Ascending aorta (tissue), 2 donors: ENCODE data around the gene TUBA3C. TPM values are rescaled to one million over a fixed set of nuclear protein-coding genes. Genes with fewer than 3 reads are reported as not detected.
"Not testable (repeated sequence)": the region's sequence is repeated elsewhere in the genome, so short reads cannot be mapped to it uniquely, and the experiment has no call there.

Experiments
- DNase-seq, 2 donors: peaks; one replicate each; pipeline ENCODE4 v3.0.0-alpha.2; 2019; ENCODE audit warnings: low spot score in 2 of 2
- H3K27ac ChIP-seq, 2 donors: fragments of 200-600 bp; sonication (generic); one replicate each; pipeline ENCODE4 v1.5.1; 2016 to 2017; ENCODE audit warnings: mild to moderate bottlenecking in 1 of 2
- H3K27me3 ChIP-seq: fragments of 200-600 bp; sonication (generic); one replicate; pipeline ENCODE4 v1.5.1; 2017
- H3K36me3 ChIP-seq, 2 donors: fragments of 200-600 bp; sonication (generic); one replicate each; pipeline ENCODE4 v1.5.1; 2016
- H3K4me1 ChIP-seq, 2 donors: fragments of 200-600 bp; sonication (generic); one replicate each; pipeline ENCODE4 v1.5.1; 2016 to 2017; ENCODE audit warnings: mild to moderate bottlenecking in 1 of 2
- H3K4me3 ChIP-seq, 2 donors: fragments of 200-600 bp; sonication (generic); one replicate each; pipeline ENCODE4 v1.5.1; 2016 to 2017; ENCODE audit warnings: mild to moderate bottlenecking in 1 of 2
- H3K9me3 ChIP-seq, 2 donors: fragments of 200-600 bp; sonication (generic); one replicate each; pipeline ENCODE4 v1.5.1; 2016
- intact Hi-C: fragments of 100-400 bp; cut with DNase I; formaldehyde crosslinking; loops from one replicate; pipeline ENCODE4 v1.15.1; 2023
- total RNA-seq: library from RNA; depleted of rRNA; stranded (reverse); fragments of >200 nt; gene quantifications from one replicate; pipeline ENCODE4 v1.1.0, GENCODE V29; 2016
- TF ChIP-seq, protein P1 (sequence below), 3 experiments: fragments of 200-600 bp in 2 of 3; fragments of 450-650 bp in 1 of 3; sonication (generic) in 2 of 3; IDR thresholded peaks; one replicate each; pipeline ENCODE4 v1.5.1; 2016 to 2019; ENCODE audit warnings: antibody characterized with exemption in 3 of 3, mild to moderate bottlenecking in 1 of 3, moderate library complexity in 1 of 3

Gene TUBA3C
- not detected for total RNA-seq

DNA sequence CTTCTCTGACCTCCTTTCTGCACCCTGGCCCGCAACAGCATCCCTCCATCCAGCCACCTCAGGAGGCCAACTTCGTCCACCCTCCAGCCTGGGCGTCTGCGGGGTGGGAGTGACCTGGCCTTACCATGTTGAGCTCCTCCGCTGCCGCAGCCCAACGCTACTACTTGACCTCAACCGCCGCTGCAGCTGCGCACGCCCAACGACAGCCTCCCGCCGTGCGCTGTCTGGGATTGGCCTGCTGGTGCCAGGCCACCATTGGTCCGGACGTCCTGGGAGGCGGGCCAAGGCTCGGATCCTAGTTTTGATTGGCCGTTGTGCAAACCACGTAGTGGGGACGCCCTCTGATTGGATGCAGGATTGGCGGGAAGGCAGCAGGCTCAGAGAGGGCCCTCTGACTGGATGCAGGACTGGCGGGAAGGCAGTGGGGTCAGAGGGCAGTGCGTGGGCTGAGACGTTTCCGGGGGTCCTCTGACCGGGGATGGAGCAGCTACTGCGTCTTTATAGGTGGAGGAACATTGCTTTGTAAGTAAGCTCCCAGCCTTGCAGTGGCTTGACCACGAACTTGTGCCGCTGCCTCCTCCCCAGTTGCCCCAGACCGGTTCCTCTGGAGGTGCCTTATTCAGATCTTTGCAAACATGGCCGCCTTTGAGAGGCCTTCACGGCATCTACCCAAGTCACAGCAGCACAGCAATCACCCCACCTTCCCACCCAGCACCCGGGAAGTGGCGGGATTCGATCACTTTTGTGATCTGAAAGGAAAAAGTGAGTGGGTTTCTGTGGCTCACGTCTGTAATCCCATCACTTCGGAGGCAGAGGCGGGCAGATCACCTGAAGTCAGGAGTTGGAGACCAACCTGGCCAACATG lies at the start of gene TUBA3C:
TSS of gene TUBA3C (minus strand) at position 204 of the 865 bp plus-strand sequence. CDS start at position 127, 77 bp downstream.
- H3K9me3 ChIP-seq: no peaks in the 10 kb centered on the region

DNA sequence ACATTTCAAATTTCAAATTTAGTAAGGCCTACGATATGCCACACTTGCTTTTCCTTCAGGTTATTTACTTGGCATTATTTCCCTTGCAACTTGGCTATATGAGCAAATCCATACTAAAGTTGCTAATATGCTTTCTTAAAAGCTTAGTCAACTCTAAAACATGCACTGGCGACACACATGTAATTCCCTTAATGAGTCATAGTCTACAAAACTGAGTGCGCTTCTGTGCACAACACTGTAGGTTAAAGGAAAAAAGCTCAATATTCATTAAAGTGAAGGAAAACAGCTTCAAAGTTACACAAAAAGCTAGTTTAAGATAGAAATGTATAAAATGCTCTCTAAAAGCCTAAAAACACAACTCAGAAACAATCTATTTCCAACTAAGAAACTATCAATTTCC lies 25.8 kb upstream of the TUBA3C start:
- H3K27me3 ChIP-seq, H3K4me3 ChIP-seq, DNase-seq, H3K9me3 ChIP-seq, H3K4me1 ChIP-seq, H3K27ac ChIP-seq, H3K36me3 ChIP-seq: not testable (repeated sequence)
- intact Hi-C loops: loop anchor here (10.0 kb wide), 1 partner anchor 497 kb away; no protein-coding TSS in a partner anchor

More for the DNA sequence above, at the start of gene TUBA3C:
- H3K36me3 ChIP-seq: no peaks in the 10 kb centered on the region
- H3K4me1 ChIP-seq: no peaks in the 10 kb centered on the region
- TF ChIP-seq, protein P1, sequence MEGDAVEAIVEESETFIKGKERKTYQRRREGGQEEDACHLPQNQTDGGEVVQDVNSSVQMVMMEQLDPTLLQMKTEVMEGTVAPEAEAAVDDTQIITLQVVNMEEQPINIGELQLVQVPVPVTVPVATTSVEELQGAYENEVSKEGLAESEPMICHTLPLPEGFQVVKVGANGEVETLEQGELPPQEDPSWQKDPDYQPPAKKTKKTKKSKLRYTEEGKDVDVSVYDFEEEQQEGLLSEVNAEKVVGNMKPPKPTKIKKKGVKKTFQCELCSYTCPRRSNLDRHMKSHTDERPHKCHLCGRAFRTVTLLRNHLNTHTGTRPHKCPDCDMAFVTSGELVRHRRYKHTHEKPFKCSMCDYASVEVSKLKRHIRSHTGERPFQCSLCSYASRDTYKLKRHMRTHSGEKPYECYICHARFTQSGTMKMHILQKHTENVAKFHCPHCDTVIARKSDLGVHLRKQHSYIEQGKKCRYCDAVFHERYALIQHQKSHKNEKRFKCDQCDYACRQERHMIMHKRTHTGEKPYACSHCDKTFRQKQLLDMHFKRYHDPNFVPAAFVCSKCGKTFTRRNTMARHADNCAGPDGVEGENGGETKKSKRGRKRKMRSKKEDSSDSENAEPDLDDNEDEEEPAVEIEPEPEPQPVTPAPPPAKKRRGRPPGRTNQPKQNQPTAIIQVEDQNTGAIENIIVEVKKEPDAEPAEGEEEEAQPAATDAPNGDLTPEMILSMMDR (IDR thresholded peaks at IDR 0.05): no peak
- no peak within 1 kb of the TSS for H3K4me3 ChIP-seq
- H3K27me3 ChIP-seq: no peaks in the 10 kb centered on the region
- DNase-seq: no peak
- intact Hi-C loops: no loop called here
- no peak within 1 kb of the TSS for H3K27ac ChIP-seq

DNA sequence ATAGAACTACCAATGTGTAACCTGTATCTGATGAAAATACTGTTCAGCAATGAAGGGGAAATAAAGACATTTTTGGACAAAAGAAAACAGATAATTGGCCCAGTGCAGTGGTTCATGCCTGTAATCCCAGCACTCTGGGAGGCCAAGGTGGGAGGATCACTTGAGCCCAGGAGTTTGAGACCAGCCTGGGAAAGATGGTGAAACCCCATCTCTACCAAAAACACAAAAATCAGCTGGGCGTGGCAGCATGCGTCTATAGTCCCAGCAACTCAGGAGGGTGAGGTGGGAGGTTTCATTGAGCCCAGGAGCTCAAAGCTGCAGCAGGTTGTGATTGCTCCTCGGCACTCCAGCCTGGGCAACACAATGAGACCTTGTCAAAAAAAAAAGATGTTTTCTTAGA lies 11.0 kb upstream of the TUBA3C start:
- H3K4me1 ChIP-seq, H3K27me3 ChIP-seq, H3K4me3 ChIP-seq, DNase-seq, H3K27ac ChIP-seq, H3K36me3 ChIP-seq, H3K9me3 ChIP-seq, intact Hi-C loops: not testable (repeated sequence)

DNA sequence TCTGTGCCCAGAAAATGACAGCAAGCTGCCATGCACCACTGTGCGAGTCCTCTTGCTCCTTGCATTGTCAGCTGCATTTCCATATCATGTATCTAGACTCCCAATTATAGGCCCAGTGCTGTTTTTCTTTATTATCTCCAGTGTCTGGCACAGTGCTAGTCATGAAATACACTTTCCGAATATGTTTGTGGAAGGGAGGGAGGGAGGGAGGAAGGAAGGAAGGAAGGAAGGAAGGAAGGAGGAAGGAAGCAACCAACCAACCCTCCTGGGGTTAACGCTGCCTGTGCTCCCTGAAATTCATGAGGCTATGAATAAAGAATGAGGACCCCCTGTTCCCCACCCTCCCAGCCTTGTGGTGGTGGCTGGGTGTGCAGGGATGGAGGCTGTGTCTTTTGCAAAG lies 8.3 kb upstream of the TUBA3C start:
- H3K4me3 ChIP-seq, DNase-seq, H3K9me3 ChIP-seq, H3K27me3 ChIP-seq, H3K4me1 ChIP-seq, H3K36me3 ChIP-seq, intact Hi-C loops, H3K27ac ChIP-seq: not testable (repeated sequence)

DNA sequence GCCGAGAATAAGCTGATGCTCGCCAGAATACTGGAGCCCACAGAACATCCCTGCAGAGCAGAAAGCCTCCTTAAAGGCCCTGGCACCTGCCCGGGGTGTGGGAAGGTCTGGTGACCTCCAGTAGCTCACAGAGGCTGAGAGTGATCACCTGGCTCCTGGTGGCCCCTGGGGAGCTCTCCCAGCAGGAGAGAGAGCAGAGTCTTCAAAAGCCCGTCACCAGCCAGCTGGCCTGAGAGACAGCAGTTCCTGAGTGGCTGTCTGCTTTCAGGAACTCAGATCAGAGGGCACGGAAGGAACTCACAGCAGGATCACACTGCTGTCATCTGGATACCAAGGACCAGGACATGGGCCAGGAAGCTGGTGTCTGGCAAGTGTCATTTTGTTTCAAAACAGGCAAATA lies 7.7 kb upstream of the TUBA3C start:
- H3K4me1 ChIP-seq, H3K27ac ChIP-seq, intact Hi-C loops, H3K36me3 ChIP-seq, H3K9me3 ChIP-seq, H3K27me3 ChIP-seq, DNase-seq, H3K4me3 ChIP-seq: not testable (repeated sequence)

DNA sequence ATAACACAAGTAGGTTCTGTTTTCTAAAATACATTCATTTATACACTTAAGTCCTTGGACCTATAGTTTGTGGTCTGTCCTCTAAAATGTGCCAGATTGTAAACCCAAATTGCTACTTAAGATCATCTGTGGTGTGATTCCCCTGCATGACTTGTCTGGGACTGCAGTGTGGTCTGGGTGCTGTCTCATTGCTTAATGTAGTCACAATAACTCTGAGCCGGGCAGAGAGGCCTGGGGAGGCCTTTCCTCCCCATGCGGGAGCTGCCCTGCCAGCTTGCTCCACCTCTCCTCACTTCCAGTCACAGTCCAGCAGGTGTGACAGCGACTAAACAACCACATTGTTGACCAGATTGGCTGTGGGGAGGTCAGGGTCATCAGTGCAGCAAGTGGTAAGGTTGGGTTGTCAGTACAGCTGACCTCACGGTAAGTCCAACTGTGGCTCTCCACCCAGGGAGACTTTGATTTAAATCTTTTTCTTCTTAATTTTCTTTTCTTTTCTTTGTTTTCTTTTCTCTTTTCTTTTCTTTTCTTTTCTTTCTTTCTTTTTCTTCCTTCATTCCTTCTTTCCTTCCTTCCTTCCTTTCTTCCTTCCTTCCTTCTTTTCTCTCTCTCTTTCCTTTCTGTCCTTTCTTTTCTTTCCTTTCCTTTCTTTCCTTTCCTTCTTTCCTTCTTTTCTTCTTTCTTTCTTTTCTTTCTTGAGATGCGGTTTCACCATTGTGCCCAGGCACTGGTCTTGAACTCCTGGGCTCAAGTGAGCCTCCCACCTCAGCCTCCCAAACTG lies 4.4 kb upstream of the TUBA3C start:
- TF ChIP-seq, protein P1 (IDR thresholded peaks at IDR 0.05): no peak
- H3K4me1 ChIP-seq: no peaks in the 10 kb centered on the region
- H3K27ac ChIP-seq: no peak overlapping the region
- H3K9me3 ChIP-seq: no peaks in the 10 kb centered on the region
- intact Hi-C loops: no loop called here
- no peaks in the 10 kb centered on the region for H3K36me3 ChIP-seq
- no peak for DNase-seq
- H3K27me3 ChIP-seq: no peaks in the 10 kb centered on the region
- H3K4me3 ChIP-seq: no peak overlapping the region

DNA sequence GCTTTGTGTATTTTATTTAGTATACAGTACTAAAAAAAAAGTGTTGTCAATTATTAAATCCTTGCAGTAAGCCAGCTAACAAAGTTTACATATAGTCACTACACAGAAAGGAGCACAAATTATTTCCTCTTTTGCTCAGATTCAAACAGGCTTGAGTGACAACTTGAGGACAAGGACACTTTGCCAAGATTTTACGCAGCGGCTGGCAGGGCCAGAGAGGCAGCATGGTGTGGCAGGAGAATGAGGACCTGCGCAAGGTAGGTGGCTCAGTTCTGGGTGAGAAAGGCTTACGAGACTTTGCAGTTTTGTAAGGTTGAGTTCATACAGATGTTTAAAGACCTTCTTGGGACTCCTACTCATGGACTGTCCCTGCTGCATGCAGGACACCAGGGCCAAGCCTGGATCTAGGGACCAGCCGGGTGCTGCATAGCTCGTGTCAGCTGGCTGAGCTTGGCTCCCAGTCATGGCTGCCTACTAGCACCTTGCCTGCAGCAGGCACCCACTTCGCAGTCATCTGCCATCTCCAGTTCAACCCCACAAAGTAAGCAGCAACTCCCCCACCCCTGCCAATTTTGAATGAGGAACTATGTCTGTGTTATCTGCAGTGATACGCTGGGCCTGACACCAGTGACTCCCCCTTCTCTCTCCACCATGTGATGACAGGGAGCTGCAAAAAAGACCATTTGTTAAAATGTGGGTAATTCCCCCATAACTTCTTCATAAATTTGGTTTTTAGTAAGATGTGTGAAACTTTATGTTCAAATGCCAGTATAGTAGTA lies 3.7 kb upstream of the TUBA3C start:
- Histone ChIP-seq H3K27ac (no peak overlapping the region), H3K4me3 (no peak overlapping the region), H3K9me3 (no peaks in the 10 kb centered on the region), H3K4me1 (no peaks in the 10 kb centered on the region), H3K27me3 (no peaks in the 10 kb centered on the region), H3K36me3 (no peaks in the 10 kb centered on the region)
- no peak for DNase-seq
- TF ChIP-seq, protein P1 (IDR thresholded peaks at IDR 0.05): no peak
- intact Hi-C loops: no loop called here
